CD14-positive monocyte (primary cell): ENCODE measurements around the gene C16orf74. TPM values are rescaled to one million over a fixed set of nuclear protein-coding genes. Genes with fewer than 3 reads are reported as not detected.

Experiments used
- DNase-seq, 3 donors: peaks; one replicate each; pipeline ENCODE4 v3.0.0-alpha.2; 2011 to 2022
- H2AFZ ChIP-seq: 2 replicates; pipeline ENCODE4 v1.6.0; 2012; ENCODE audit warnings: mild to moderate bottlenecking, low read depth, low read length, inconsistent platforms; ENCODE audit not compliant: insufficient read depth, poor library complexity, severe bottlenecking
- H3K27ac ChIP-seq, 2 donors: 1 replicate in 1 of 2; 2 replicates in 1 of 2; pipeline ENCODE4 v1.5.1; 2012 to 2013; ENCODE audit warnings: low read length in 2 of 2, control low read depth in 1 of 2, inconsistent platforms in 1 of 2, low read depth in 1 of 2, mild to moderate bottlenecking in 1 of 2
- H3K27me3 ChIP-seq, 2 donors: one replicate each; pipeline versions ENCODE4 v1.6.0 to v1.6.1; 2011 to 2013; ENCODE audit warnings: low read length in 2 of 2; ENCODE audit not compliant: control insufficient read depth in 2 of 2, insufficient read depth in 2 of 2
- H3K36me3 ChIP-seq, 2 donors: replicated peaks in 1 of 2; 1 replicate in 1 of 2; 2 replicates in 1 of 2; pipeline versions ENCODE4 v1.5.1 to v1.6.1; 2012 to 2013; ENCODE audit warnings: low read length in 2 of 2, control low read depth in 1 of 2, inconsistent platforms in 1 of 2, mild to moderate bottlenecking in 1 of 2; ENCODE audit not compliant: insufficient read depth in 2 of 2, control insufficient read depth in 1 of 2
- H3K4me1 ChIP-seq, 2 donors: 1 replicate in 1 of 2; 2 replicates in 1 of 2; pipeline versions ENCODE4 v1.5.1 to v1.6.1; 2012 to 2013; ENCODE audit warnings: low read length in 2 of 2, control low read depth in 1 of 2, inconsistent platforms in 1 of 2, mild to moderate bottlenecking in 1 of 2, moderate library complexity in 1 of 2; ENCODE audit not compliant: insufficient read depth in 2 of 2, control insufficient read depth in 1 of 2
- H3K4me2 ChIP-seq: replicated peaks from 2 replicates; pipeline ENCODE3; 2012; ENCODE audit warnings: low read length, moderate library complexity, mild to moderate bottlenecking; ENCODE audit not compliant: poor library complexity, severe bottlenecking; ENCODE audit errors: extremely low read depth
- H3K4me3 ChIP-seq, 3 experiments: fragments of 200-600 bp in 1 of 3; sonication (generic) in 1 of 3; replicated peaks in 1 of 3; 1 replicate in 2 of 3; 2 replicates in 1 of 3; pipeline ENCODE4 v1.5.1; 2011 to 2013; ENCODE audit warnings: low read length in 3 of 3, mild to moderate bottlenecking in 3 of 3, control low read depth in 2 of 3, low read depth in 2 of 3, inconsistent platforms in 1 of 3, moderate library complexity in 1 of 3
- H3K79me2 ChIP-seq: 2 replicates; pipeline ENCODE4 v1.6.0; 2012; ENCODE audit warnings: mild to moderate bottlenecking, control low read depth, inconsistent platforms, low read length, moderate library complexity; ENCODE audit not compliant: insufficient read depth
- H3K9ac ChIP-seq: 2 replicates; pipeline ENCODE4 v1.6.0; 2017; ENCODE audit warnings: low read length, mild to moderate bottlenecking; ENCODE audit not compliant: insufficient read depth, poor library complexity, severe bottlenecking
- H3K9me3 ChIP-seq, 2 donors: replicated peaks in 1 of 2; 1 replicate in 1 of 2; 2 replicates in 1 of 2; pipeline versions ENCODE4 v1.5.1 to v1.6.1; 2012 to 2013; ENCODE audit warnings: low read length in 2 of 2, control low read depth in 1 of 2; ENCODE audit not compliant: control insufficient read depth in 1 of 2, insufficient read depth in 1 of 2
- H4K20me1 ChIP-seq: 2 replicates; pipeline ENCODE4 v1.6.0; 2012; ENCODE audit warnings: mild to moderate bottlenecking, low read length, control low read depth, moderate library complexity; ENCODE audit not compliant: insufficient read depth
- H3K27ac Mint-ChIP-seq, 7 donors: one replicate each; pipeline ENCODE4 v1.8.0; 2020; ENCODE audit warnings: mild to moderate bottlenecking in 7 of 7, mixed read lengths in 7 of 7, moderate library complexity in 6 of 7, inconsistent platforms in 2 of 7
- H3K27me3 Mint-ChIP-seq, 3 donors: one replicate each; pipeline ENCODE4 v1.8.0; 2021 to 2022; ENCODE audit warnings: low read depth in 3 of 3, mild to moderate bottlenecking in 3 of 3, mixed read lengths in 3 of 3, moderate library complexity in 3 of 3, inconsistent platforms in 1 of 3
- H3K36me3 Mint-ChIP-seq, 2 donors: one replicate each; pipeline ENCODE4 v1.8.0; 2020; ENCODE audit warnings: mixed read lengths in 2 of 2, inconsistent platforms in 1 of 2, mild to moderate bottlenecking in 1 of 2
- H3K4me1 Mint-ChIP-seq: one replicate; pipeline ENCODE4 v1.8.0; 2020; ENCODE audit warnings: mild to moderate bottlenecking, mixed read lengths
- H3K4me3 Mint-ChIP-seq, 2 donors: one replicate each; pipeline ENCODE4 v1.8.0; 2020; ENCODE audit warnings: mild to moderate bottlenecking in 2 of 2, mixed read lengths in 2 of 2, moderate library complexity in 1 of 2
- H3K9me3 Mint-ChIP-seq, 7 donors: one replicate each; pipeline ENCODE4 v1.8.0; 2020 to 2022; ENCODE audit warnings: mixed read lengths in 7 of 7, mild to moderate bottlenecking in 6 of 7, moderate library complexity in 6 of 7, inconsistent platforms in 2 of 7
- CTCF ChIP-seq: fragments of 200-600 bp; IDR thresholded peaks from one replicate; pipeline ENCODE4 v1.8.0; 2022; ENCODE audit warnings: antibody characterized with exemption, mild to moderate bottlenecking
- WGBS: methylation state at CpG from one replicate; pipeline ENCODE4 v1.1.5; 2013; ENCODE audit warnings: missing lambda C conversion rate; ENCODE audit not compliant: insufficient coverage; 5-methylcytosine and 5-hydroxymethylcytosine counted together
- intact Hi-C, 2 donors: fragments of 100-400 bp; cut with micrococcal nuclease; formaldehyde crosslinking; loops; one replicate each; pipeline versions ENCODE4 v1.15.0 to v1.15.1; 2023
- polyA plus RNA-seq, 3 donors: library from polyadenylated mRNA; depleted of rRNA in 1 of 3; unstranded in 2 of 3; stranded (reverse) in 1 of 3; fragments of 300-500 nt in 2 of 3; fragments of >200 nt in 1 of 3; fragmentation: Illumina TruSeq in 2 of 3; gene quantifications; 1 replicate in 2 of 3; 2 replicates in 1 of 3; pipeline ENCODE4 v1.2.3, GENCODE V29; 2012 to 2021

C16orf74 gene
- polyA plus RNA-seq, 3 donors: 11.3 to 26.6 (median 24.1) TPM

GRCh38 chr16:85689285-85689949 is 61.5 kb downstream of the C16orf74 start:
- no peaks in the 10 kb centered on the region for H4K20me1 ChIP-seq
- WGBS: 72% methylated on average over 10 of the region's 27 CpGs
- H3K36me3 ChIP-seq: no peaks in the 10 kb centered on the region
- Mint-ChIP-seq H3K27me3 (peaks cover 13 to 15% (median 13%) of the 10 kb centered on the region in 3 donors), H3K36me3 (peaks cover 2 to 16% of the 10 kb centered on the region in 2 donors), H3K27ac (no peak overlapping the region), H3K9me3 (no peaks in the 10 kb centered on the region), H3K4me3 (peak overlapping the region; percentile 68 to 70), H3K4me1 (peaks cover 23% of the 10 kb centered on the region)
- peak overlapping the region; percentile 17 to 76 (median 35) for H3K4me3 ChIP-seq
- H3K79me2 ChIP-seq: peaks cover 28% of the 10 kb centered on the region
- no peaks in the 10 kb centered on the region for H3K9me3 ChIP-seq
- H3K4me1 ChIP-seq: peaks cover 16 to 22% of the 10 kb centered on the region in 2 donors
- TF ChIP-seq CTCF: no peak
- intact Hi-C loops: loop anchor here in 1 of 2 donors (5.0 kb wide), 1 partner anchor 72 kb away; no protein-coding TSS in a partner anchor
- H2AFZ ChIP-seq: peak overlapping the region; percentile 59
- no peak overlapping the region for H3K9ac ChIP-seq
- peak overlapping the region; percentile 77 for H3K4me2 ChIP-seq
- no peak overlapping the region for H3K27ac ChIP-seq
- no peaks in the 10 kb centered on the region for H3K27me3 ChIP-seq
- DNase-seq: no peak

GRCh38 chr16:85688586-85689284 is 62.2 kb downstream of the C16orf74 start, which contains the start of gene GINS2:
GINS2 (minus strand) TSS chr16:85688954; CDS start chr16:85688898, 56 bp downstream.
- Histone ChIP-seq H3K36me3 (no peaks in the 10 kb centered on the region), H3K9ac (peak within 1 kb of the TSS; percentile 19), H3K79me2 (peaks cover 28% of the 10 kb centered on the region), H3K4me1 (peaks cover 16 to 22% of the 10 kb centered on the region in 2 donors), H3K27me3 (no peaks in the 10 kb centered on the region), H4K20me1 (no peaks in the 10 kb centered on the region), H3K4me2 (peak within 1 kb of the TSS; percentile 77), H3K4me3 (peak within 1 kb of the TSS; percentile 40 to 77 (median 76)), H3K27ac (no peak within 1 kb of the TSS), H2AFZ (peak within 1 kb of the TSS; percentile 87), H3K9me3 (no peaks in the 10 kb centered on the region)
- Mint-ChIP-seq H3K4me3 (peak within 1 kb of the TSS; percentile 75 to 82), H3K27me3 (peaks cover 13 to 15% (median 13%) of the 10 kb centered on the region in 3 donors), H3K27ac (peak within 1 kb of the TSS in 1 of 7 donors; percentile 55), H3K9me3 (no peaks in the 10 kb centered on the region), H3K36me3 (peaks cover 2 to 16% of the 10 kb centered on the region in 2 donors), H3K4me1 (peaks cover 23% of the 10 kb centered on the region)
- no peak for TF ChIP-seq CTCF
- intact Hi-C loops: loop anchor here in 1 of 2 donors (5.0 kb wide), 1 partner anchor 71 kb away; no protein-coding TSS in a partner anchor
- DNase-seq: peak; percentile 83 to 88 (median 87)
- 1% methylated on average over 73 of the region's 86 CpGs for WGBS
